ENCODE measurements around the gene MRPS10. TPM values are rescaled to one million over a fixed set of nuclear protein-coding genes. Genes with fewer than 3 reads are reported as not detected.
"Not testable (repeated sequence)": the region's sequence is repeated elsewhere in the genome, so short reads cannot be mapped to it uniquely, and the experiment has no call there.

The MRPS10 gene
- total RNA-seq, 2 donors from 2014 or later, result 23.9 to 42.3 TPM

GRCh38 chr6:42185597-42185996, 32.1 kb downstream of the MRPS10 start:
- Mint-ChIP-seq H3K27ac (no peak overlapping the region), H3K4me3 (no peak overlapping the region), H3K9me3 (no peaks in the 10 kb centered on the region), H3K36me3 (ENCODE audit: low read depth) (no peaks in the 10 kb centered on the region), H3K27me3 (no peaks in the 10 kb centered on the region), H3K4me1 (no peaks in the 10 kb centered on the region)
- no peak for ATAC-seq (replicated peaks)

GRCh38 chr6:42184475-42184874, 33.2 kb downstream of the MRPS10 start:
- Mint-ChIP-seq H3K4me1 (peaks cover 5% of the 10 kb centered on the region), H3K27me3 (peaks cover 5% of the 10 kb centered on the region), H3K36me3 (ENCODE audit: low read depth) (no peaks in the 10 kb centered on the region), H3K27ac (no peak overlapping the region), H3K9me3 (no peaks in the 10 kb centered on the region), H3K4me3 (no peak overlapping the region)
- ATAC-seq (replicated peaks), result no peak

DNA sequence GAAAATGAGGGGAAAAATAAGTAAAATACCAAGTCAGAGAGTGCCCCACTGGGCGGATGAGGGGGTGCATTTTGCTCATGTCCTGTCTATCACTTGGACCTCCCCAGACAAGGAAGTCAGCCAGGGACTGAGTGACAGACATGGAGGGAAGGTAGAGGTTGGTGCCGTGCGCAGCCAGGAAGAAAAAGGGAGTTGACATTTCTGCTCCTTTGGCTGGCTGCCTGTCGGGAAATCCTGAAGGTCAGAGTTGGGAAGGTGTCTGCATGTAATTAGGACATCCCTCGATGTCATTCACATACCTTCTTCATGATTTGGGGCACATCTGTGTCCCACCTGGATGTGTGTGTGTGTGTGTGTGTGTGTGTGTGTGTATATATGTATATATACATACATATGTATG, 35.6 kb downstream of the MRPS10 start:
- Mint-ChIP-seq H3K4me1 (peaks cover 5% of the 10 kb centered on the region), H3K27ac (no peak overlapping the region), H3K4me3 (no peak overlapping the region), H3K36me3 (ENCODE audit: low read depth) (no peaks in the 10 kb centered on the region), H3K27me3 (peaks cover 5% of the 10 kb centered on the region), H3K9me3 (no peaks in the 10 kb centered on the region)
- ATAC-seq (replicated peaks), result no peak

GRCh38 chr6:42179945-42180313, 37.7 kb downstream of the MRPS10 start:
- H3K4me3 Mint-ChIP-seq, result no peak overlapping the region
- peak; percentile 78 for ATAC-seq (replicated peaks)
- H3K27ac Mint-ChIP-seq, result no peak overlapping the region
- no peaks in the 10 kb centered on the region for H3K36me3 Mint-ChIP-seq (ENCODE audit: low read depth)
- H3K9me3 Mint-ChIP-seq, result no peaks in the 10 kb centered on the region
- peaks cover 5% of the 10 kb centered on the region for H3K4me1 Mint-ChIP-seq
- peaks cover 5% of the 10 kb centered on the region for H3K27me3 Mint-ChIP-seq

DNA sequence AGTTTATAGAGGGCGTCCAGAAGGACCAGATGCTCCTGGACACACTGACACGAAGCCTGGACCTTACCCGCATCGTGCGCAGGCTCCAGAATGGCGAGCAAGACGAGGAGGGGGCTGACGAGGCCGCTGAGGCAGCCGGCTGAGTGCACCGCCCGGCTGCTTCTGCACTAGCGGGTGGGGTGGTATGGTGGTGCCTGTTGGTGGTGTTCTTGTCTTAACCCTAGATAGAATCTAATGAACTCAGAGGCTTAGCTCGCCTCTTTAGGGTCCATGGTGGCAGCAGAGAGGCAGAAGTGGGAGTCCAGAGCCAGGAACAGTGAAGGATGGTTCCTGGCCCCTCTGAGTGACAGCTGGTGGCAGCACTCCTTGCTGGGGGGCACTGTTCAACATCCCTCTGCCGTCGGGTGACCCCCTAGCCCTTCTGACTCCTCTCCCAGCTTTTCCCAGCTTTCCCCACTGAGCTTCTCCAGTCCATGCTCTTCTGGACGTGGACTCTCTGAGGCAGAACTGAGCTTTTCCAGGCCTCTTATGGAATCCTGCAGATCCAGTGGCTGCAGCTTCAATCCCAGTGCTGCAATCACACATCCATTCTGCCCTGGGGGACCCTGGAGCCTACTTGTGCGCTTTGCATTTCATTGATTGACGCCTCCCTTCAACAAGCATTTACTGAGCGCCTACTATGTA, 38.3 kb downstream of the MRPS10 start:
- no peaks in the 10 kb centered on the region for H3K9me3 Mint-ChIP-seq
- ATAC-seq (replicated peaks), result no peak
- H3K4me3 Mint-ChIP-seq, result no peak overlapping the region
- H3K27ac Mint-ChIP-seq, result no peak overlapping the region
- no peaks in the 10 kb centered on the region for H3K36me3 Mint-ChIP-seq (ENCODE audit: low read depth)
- H3K4me1 Mint-ChIP-seq, result peaks cover 5% of the 10 kb centered on the region
- peaks cover 5% of the 10 kb centered on the region for H3K27me3 Mint-ChIP-seq

DNA sequence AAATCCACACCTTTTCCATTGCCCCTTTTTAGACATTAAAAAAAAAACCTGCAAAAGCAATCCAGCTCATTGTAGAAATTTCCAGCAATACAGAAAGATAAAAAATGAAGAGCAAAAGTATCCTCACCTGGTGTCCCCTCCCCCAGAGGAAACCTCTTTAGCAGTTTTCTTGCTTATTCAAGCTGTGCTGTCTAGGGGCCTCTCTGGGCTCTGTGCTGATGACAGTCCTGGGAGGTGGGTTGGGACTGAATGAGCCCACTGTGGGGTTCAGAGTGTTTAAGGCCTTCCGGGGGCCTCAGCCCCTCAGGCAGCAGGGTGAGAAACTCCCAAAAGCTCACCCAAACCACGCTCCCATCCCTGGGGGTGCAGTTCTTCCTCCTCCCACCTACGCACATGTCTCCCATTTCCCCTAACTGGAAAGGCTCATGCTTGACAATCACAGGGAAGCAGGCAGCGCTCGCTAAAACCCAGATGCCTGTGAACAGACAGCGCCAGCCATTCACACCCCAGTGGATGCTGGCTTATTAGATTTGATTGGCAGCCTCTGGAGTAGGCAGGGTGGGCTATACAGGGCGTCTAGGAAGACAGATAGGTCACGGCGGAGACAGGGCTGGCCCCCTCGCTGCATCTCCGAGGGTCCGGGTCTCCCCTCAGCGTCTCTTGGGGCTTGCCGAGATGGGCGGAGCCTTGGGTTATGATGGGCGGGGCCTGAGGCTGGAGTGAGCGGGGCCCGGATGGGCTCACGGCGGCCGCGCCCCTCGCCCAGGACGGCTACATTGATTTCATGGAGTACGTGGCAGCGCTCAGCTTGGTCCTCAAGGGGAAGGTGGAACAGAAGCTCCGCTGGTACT, 39.9 kb downstream of the MRPS10 start:
- Mint-ChIP-seq H3K4me3 (no peak overlapping the region), H3K36me3 (ENCODE audit: low read depth) (no peaks in the 10 kb centered on the region)
- ATAC-seq (replicated peaks), result peak; percentile 45

GRCh38 chr6:42176981-42177380, 40.7 kb downstream of the MRPS10 start:
- Mint-ChIP-seq H3K4me3 (no peak overlapping the region), H3K27ac (no peak overlapping the region), H3K4me1 (peaks cover 5% of the 10 kb centered on the region), H3K36me3 (ENCODE audit: low read depth) (no peaks in the 10 kb centered on the region), H3K9me3 (no peaks in the 10 kb centered on the region), H3K27me3 (peaks cover 5% of the 10 kb centered on the region)
- ATAC-seq (replicated peaks), result no peak

More for the DNA sequence above, 39.9 kb downstream of the MRPS10 start:
- Mint-ChIP-seq H3K9me3 (no peaks in the 10 kb centered on the region), H3K4me1 (peaks cover 5% of the 10 kb centered on the region), H3K27me3 (peaks cover 5% of the 10 kb centered on the region), H3K27ac (no peak overlapping the region)

- no peaks in the 10 kb centered on the region for H3K36me3 Mint-ChIP-seq (ENCODE audit: low read depth)
- no peak overlapping the region for H3K27ac Mint-ChIP-seq
- peaks cover 5% of the 10 kb centered on the region for H3K27me3 Mint-ChIP-seq
- H3K4me3 Mint-ChIP-seq, result no peak overlapping the region
- H3K9me3 Mint-ChIP-seq, result no peaks in the 10 kb centered on the region
- no peak for ATAC-seq (replicated peaks)
- peaks cover 5% of the 10 kb centered on the region for H3K4me1 Mint-ChIP-seq
Measured at GRCh38 chr6:42175860-42176259, 41.8 kb downstream of the MRPS10 start.

- H3K9me3 Mint-ChIP-seq, result no peaks in the 10 kb centered on the region
- no peak for ATAC-seq (replicated peaks)
- H3K36me3 Mint-ChIP-seq (ENCODE audit: low read depth), result no peaks in the 10 kb centered on the region
- no peaks in the 10 kb centered on the region for H3K4me1 Mint-ChIP-seq
- no peak within 1 kb of the TSS for H3K4me3 Mint-ChIP-seq
- H3K27ac Mint-ChIP-seq, result no peak within 1 kb of the TSS
- no peaks in the 10 kb centered on the region for H3K27me3 Mint-ChIP-seq
Measured at GRCh38 chr6:42173101-42173500, 44.6 kb downstream of the MRPS10 start, which contains the start of gene GUCA1A. Gene GUCA1A (plus strand): TSS chr6:42173364. CDS start chr6:42173614, 250 bp downstream.

DNA sequence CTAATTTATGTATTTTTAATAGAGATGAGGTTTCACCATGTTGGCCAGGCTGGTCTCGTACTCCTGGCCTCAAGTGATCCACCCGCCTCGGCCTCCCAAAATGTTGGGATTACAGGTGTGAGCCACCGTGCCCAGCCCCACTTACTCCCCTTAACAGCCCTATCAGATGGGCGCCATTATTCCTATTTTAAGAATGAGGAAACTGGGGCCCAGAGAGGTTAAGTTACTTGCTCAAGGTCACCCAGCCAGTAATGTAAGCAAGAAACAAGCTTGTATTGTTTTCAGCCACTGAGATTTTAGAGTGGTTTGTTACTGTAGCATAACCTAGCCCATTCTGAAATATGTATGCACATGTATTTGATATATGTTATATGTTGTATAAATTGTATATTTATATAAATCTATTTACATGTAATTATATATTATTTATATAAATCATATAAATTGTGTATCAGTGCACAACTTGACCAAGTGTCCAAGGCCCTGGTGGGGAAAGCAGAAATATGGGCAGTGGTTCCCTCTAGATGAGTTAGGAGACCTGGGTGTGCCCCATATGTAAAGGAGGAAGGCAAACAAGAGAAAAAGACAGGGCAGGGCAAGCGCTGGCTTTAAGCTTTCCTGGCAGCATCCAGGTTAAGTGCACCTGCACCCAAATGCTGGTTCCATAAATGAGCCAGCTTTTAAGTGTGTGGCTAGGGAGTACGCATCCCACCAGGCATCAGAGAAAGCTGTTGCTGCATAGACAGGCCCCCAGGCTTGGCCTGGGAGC, 45.7 kb downstream of the MRPS10 start:
- no peaks in the 10 kb centered on the region for H3K36me3 Mint-ChIP-seq (ENCODE audit: low read depth)
- no peak overlapping the region for H3K4me3 Mint-ChIP-seq
- no peak for ATAC-seq (replicated peaks)
- H3K9me3 Mint-ChIP-seq, result no peaks in the 10 kb centered on the region
- H3K4me1 Mint-ChIP-seq, result no peaks in the 10 kb centered on the region
- H3K27ac Mint-ChIP-seq, result no peak overlapping the region
- H3K27me3 Mint-ChIP-seq, result no peaks in the 10 kb centered on the region

DNA sequence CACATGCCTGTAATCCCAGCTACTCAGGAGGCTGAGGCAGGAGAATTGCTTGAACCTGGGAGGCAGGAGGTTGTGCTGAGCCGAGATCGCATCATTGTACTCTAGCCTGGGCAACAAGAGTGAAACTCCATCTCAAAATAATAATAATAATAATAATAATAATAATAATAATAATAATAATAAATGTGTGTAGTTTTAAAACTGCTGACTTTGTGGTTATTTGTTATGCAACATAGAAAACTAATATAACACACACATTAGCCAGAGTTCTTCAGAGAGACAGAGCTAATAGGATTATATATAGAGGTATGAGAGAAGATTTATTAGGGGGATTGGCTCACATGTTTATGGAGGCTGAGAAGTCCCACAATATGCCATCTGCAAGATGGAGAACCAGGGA, 47.9 kb downstream of the MRPS10 start:
- not testable (repeated sequence) for H3K9me3 Mint-ChIP-seq; ATAC-seq (replicated peaks); H3K36me3 Mint-ChIP-seq (ENCODE audit: low read depth); H3K4me1 Mint-ChIP-seq; H3K4me3 Mint-ChIP-seq; H3K27me3 Mint-ChIP-seq; H3K27ac Mint-ChIP-seq

DNA sequence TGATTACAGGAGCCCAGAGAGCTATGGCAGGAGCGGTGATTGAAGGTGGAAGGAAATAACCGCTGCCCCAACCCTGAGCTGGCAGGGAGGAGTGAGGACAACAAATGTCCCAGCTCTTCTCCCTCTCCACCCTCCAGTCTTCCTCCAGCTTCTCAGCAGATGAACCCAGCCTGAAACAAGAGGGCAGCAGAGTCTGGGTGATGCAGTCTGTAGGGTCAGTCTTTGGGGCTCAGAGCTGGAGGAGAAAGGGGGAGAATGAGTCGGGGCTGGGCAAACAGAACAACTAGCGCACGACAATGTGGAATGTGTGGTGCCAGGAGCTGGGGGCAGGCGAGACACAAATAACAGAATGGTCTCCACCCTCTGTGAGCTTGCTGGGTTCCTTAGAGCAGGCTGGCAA, 49.0 kb downstream of the MRPS10 start:
- H3K27ac Mint-ChIP-seq, result no peak overlapping the region
- no peaks in the 10 kb centered on the region for H3K9me3 Mint-ChIP-seq
- H3K4me3 Mint-ChIP-seq, result no peak overlapping the region
- no peaks in the 10 kb centered on the region for H3K27me3 Mint-ChIP-seq
- H3K4me1 Mint-ChIP-seq, result peaks cover 6% of the 10 kb centered on the region
- H3K36me3 Mint-ChIP-seq (ENCODE audit: low read depth), result no peaks in the 10 kb centered on the region
- no peak for ATAC-seq (replicated peaks)

DNA sequence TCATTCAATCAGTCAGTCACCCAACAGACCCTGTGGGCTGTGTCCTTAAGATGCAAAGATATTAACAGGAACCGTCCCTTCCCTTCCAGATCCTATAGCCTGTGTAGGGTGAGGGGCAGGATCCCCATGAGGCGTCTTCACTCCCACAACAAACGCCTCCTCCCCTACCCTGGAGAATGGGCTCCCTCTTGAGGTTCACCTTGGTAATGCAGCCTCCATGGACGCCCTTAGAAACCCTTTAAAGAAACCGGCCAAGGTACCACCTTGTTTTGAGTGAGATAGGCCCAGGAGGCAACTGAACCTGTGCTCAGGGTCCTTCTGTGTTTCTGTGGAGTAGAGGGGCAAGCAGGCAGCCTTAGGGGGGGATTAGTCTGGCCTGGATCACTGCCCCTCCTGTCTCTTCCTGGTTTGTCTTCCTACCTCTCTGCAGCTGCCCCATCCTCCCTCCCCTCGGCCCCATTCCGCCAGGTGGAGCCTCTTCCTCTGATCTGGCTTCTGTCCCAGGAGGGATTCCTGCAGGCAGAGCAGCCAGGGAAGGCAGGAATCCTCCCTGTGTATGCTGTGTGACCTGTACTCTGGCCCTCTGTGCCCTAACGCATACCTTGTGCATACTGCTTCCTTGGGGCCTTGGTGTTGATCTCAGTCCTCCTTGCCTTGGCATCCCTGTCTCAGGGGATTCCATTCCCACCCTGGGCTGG, 51.1 kb downstream of the MRPS10 start:
- Mint-ChIP-seq H3K4me1 (peaks cover 6% of the 10 kb centered on the region), H3K4me3 (no peak overlapping the region), H3K36me3 (ENCODE audit: low read depth) (no peaks in the 10 kb centered on the region), H3K27ac (peak overlapping the region; percentile 46), H3K27me3 (peaks cover 4% of the 10 kb centered on the region), H3K9me3 (no peaks in the 10 kb centered on the region)
- ATAC-seq (replicated peaks), result peak; percentile 90

DNA sequence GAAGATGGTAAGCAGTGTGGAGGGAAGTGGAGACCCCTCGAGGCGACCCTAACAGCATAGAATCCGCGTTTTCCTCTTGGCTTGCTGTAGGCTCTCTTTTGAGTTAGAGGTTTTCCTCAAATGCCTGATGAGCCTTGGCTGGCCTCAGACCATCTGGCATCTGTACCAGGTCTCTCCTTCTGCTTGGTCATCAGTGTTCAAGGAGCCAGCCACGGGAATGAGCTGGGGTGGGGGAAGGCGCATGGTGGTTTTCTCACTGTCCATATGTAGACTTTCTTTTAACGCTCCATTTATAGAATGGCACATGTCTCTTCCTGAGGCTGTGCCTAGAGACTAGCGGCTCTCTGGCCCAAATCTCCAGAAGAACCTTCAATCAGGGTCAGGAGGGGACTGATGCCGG, 52.6 kb downstream of the MRPS10 start:
- H3K9me3 Mint-ChIP-seq, result no peaks in the 10 kb centered on the region
- H3K27ac Mint-ChIP-seq, result no peak overlapping the region
- peaks cover 12% of the 10 kb centered on the region for H3K27me3 Mint-ChIP-seq

More for the DNA sequence above, 52.6 kb downstream of the MRPS10 start:
- peaks cover 6% of the 10 kb centered on the region for H3K4me1 Mint-ChIP-seq
- ATAC-seq (replicated peaks), result no peak
- H3K36me3 Mint-ChIP-seq (ENCODE audit: low read depth), result no peaks in the 10 kb centered on the region
- no peak overlapping the region for H3K4me3 Mint-ChIP-seq
